HG03025 (cell line): ENCODE measurements around the gene GRPEL1.
"Not testable (repeated sequence)": the region's sequence is repeated elsewhere in the genome, so short reads cannot be mapped to it uniquely, and the experiment has no call there.

ENCODE experiments used
- ATAC-seq: cut with Tn5 transposase; IDR thresholded peaks from one replicate; pipeline ENCODE4 v1.9.1; 2021; ENCODE audit warnings: mild to moderate bottlenecking, moderate library complexity; ENCODE audit not compliant: unreplicated experiment, low FRiP score

The GRPEL1 gene

GRCh38 chr4:7067452-7068278 lies at the start of gene GRPEL1:
Gene GRPEL1 (minus strand): TSS chr4:7068064. CDS start chr4:7068032, 32 bp downstream.
- ATAC-seq: peak; percentile 89

- ATAC-seq: no peak
Observed at GRCh38 chr4:7116705-7117104, 48.8 kb upstream of the GRPEL1 start.

- no peak for ATAC-seq
Observed at GRCh38 chr4:7115557-7116340, 47.9 kb upstream of the GRPEL1 start.

- ATAC-seq: no peak
Observed at GRCh38 chr4:7112656-7113055, 44.8 kb upstream of the GRPEL1 start.

- no peak for ATAC-seq
Observed at GRCh38 chr4:7111441-7111840, 43.6 kb upstream of the GRPEL1 start.

GRCh38 chr4:7110546-7110945 lies 42.7 kb upstream of the GRPEL1 start:
- ATAC-seq: no peak

- no peak for ATAC-seq
Observed at GRCh38 chr4:7109169-7109568, 41.3 kb upstream of the GRPEL1 start.

- no peak for ATAC-seq
Observed at GRCh38 chr4:7108660-7109059, 40.8 kb upstream of the GRPEL1 start.

- no peak for ATAC-seq
Observed at GRCh38 chr4:7108046-7108625, 40.3 kb upstream of the GRPEL1 start.

- no peak for ATAC-seq
Observed at GRCh38 chr4:7107166-7107905, 39.5 kb upstream of the GRPEL1 start.

- ATAC-seq: no peak
Observed at GRCh38 chr4:7105276-7105675, 37.4 kb upstream of the GRPEL1 start.

GRCh38 chr4:7104366-7105031 lies 36.6 kb upstream of the GRPEL1 start:
- no peak for ATAC-seq

GRCh38 chr4:7103607-7104365 lies 35.9 kb upstream of the GRPEL1 start:
- ATAC-seq: no peak

GRCh38 chr4:7103031-7103606 lies 35.3 kb upstream of the GRPEL1 start:
- peak; percentile 80 for ATAC-seq

- ATAC-seq: not testable (repeated sequence)
Observed at GRCh38 chr4:7102516-7102909, 34.6 kb upstream of the GRPEL1 start.

- ATAC-seq: no peak
Observed at GRCh38 chr4:7101692-7102515, 34.0 kb upstream of the GRPEL1 start.

GRCh38 chr4:7096236-7096635 lies 28.4 kb upstream of the GRPEL1 start:
- no peak for ATAC-seq

- ATAC-seq: no peak
Observed at GRCh38 chr4:7095611-7096155, 27.8 kb upstream of the GRPEL1 start.
